HepG2 (cell line): ENCODE data around the gene C2orf76. TPM values are rescaled to one million over a fixed set of nuclear protein-coding genes. Genes with fewer than 3 reads are reported as not detected.
"Not testable (repeated sequence)": the region's sequence is repeated elsewhere in the genome, so short reads cannot be mapped to it uniquely, and the experiment has no call there.

Experiments
- ATAC-seq: fragments of 200-7000 bp; cut with Tn5 transposase; 3 replicates; pipeline ENCODE4 v1.9.1; 2020; ENCODE audit warnings: mild to moderate bottlenecking, moderate library complexity
- BruUV-seq: library from RNA; stranded (reverse); fragments of 400-500 nt; replicated peaks from 2 replicates; lab custom pipeline; 2021; lab: Mats Ljungman, UMichigan
- CTCF ChIA-PET: fragments of 300-600 bp; formaldehyde crosslinking; extraction: SDS; loops from one replicate; lab custom pipeline; 2021; ENCODE audit warnings: low total read pairs, inconsistent platforms, low intra/inter-chr PET ratio; lab: Yijun Ruan, JAX
- POLR2A ChIA-PET: fragments of 350-600 bp; sonication (Branson Sonifier 250); formaldehyde crosslinking; loops from one replicate; lab custom pipeline; 2020; ENCODE audit warnings: antibody characterized with exemption, inconsistent platforms; lab: Yijun Ruan, JAX
- DNase-seq: peaks from one replicate; pipeline ENCODE4 v3.0.0-alpha.2; 2015; ENCODE audit warnings: low spot score
- FAIRE-seq: peaks from 3 replicates; lab custom pipeline; 2011; peaks lifted over from hg19 to GRCh38; lab: Jason Lieb, UNC
- H2AFZ ChIP-seq: one replicate; pipeline ENCODE4 v1.6.1; 2011; ENCODE audit warnings: low read length, inconsistent platforms
- H3K27ac ChIP-seq: fragments of 300-600 bp; 3 replicates; pipeline ENCODE4 v1.8.0; 2011; ENCODE audit warnings: mixed run types, mild to moderate bottlenecking, mixed read lengths, low read length, inconsistent platforms; ENCODE audit not compliant: insufficient read depth; ENCODE audit errors: extremely low read length
- H3K27me3 ChIP-seq, 2 experiments: fragments of 200-600 bp in 1 of 2; 2 replicates in 1 of 2; 3 replicates in 1 of 2; pipeline versions ENCODE4 v1.6.0 to v1.8.0; 2011; ENCODE audit warnings: low read length in 2 of 2, mild to moderate bottlenecking in 2 of 2, moderate library complexity in 2 of 2, inconsistent platforms in 1 of 2; ENCODE audit not compliant: insufficient read depth in 2 of 2, control insufficient read depth in 1 of 2
- H3K36me3 ChIP-seq, 2 experiments: fragments of 200-600 bp in 1 of 2; replicated peaks in 1 of 2; 2 replicates in 1 of 2; 3 replicates in 1 of 2; pipeline versions ENCODE4 v1.5.1 to v1.8.0; 2011; ENCODE audit warnings: low read length in 2 of 2, inconsistent platforms in 1 of 2; ENCODE audit not compliant: insufficient read depth in 2 of 2, control insufficient read depth in 1 of 2
- H3K4me1 ChIP-seq: 2 replicates; pipeline ENCODE4 v1.5.1; 2012; ENCODE audit warnings: low read length, inconsistent platforms; ENCODE audit not compliant: insufficient read depth
- H3K4me2 ChIP-seq: 2 replicates; pipeline ENCODE4 v1.6.0; 2011; ENCODE audit warnings: low read depth, low read length, inconsistent platforms
- H3K4me3 ChIP-seq, 3 experiments: fragments of 200-600 bp in 1 of 3; sonication (generic), shearing (Covaris generic) in 1 of 3; replicated peaks in 1 of 3; 2 replicates each; pipeline ENCODE4 v1.5.1; 2011 to 2016; ENCODE audit warnings: low read length in 3 of 3, inconsistent platforms in 2 of 3, low read depth in 2 of 3, mild to moderate bottlenecking in 2 of 3, control low read depth in 1 of 3, mixed read lengths in 1 of 3; ENCODE audit not compliant: insufficient read depth in 1 of 3
- H3K79me2 ChIP-seq: one replicate; pipeline ENCODE4 v1.6.1; 2011; ENCODE audit warnings: low read length, inconsistent platforms; ENCODE audit not compliant: insufficient read depth
- H3K9ac ChIP-seq: 2 replicates; pipeline ENCODE4 v1.6.0; 2011; ENCODE audit warnings: mild to moderate bottlenecking, low read depth, low read length, inconsistent platforms; ENCODE audit not compliant: insufficient read depth
- H3K9me3 ChIP-seq: 2 replicates; pipeline ENCODE4 v1.5.1; 2012; ENCODE audit warnings: mild to moderate bottlenecking, low read length
- H4K20me1 ChIP-seq: 2 replicates; pipeline ENCODE4 v1.6.0; 2011; ENCODE audit warnings: inconsistent platforms, mild to moderate bottlenecking, low read length, moderate library complexity; ENCODE audit not compliant: insufficient read depth
- MAFF ChIP-seq: IDR thresholded peaks from 2 replicates; pipeline ENCODE4 v1.6.1; 2011; ENCODE audit warnings: low read depth, low read length, improper control_type of control experiment
- MAFK ChIP-seq, 2 experiments: IDR thresholded peaks in 1 of 2; conservative IDR thresholded peaks in 1 of 2; 2 replicates each; pipeline ENCODE4 v1.6.1; 2011; ENCODE audit warnings: improper control_type of control experiment in 2 of 2, low read length in 2 of 2
- STAT5B ChIP-seq: sonication (generic); formaldehyde crosslinking; IDR thresholded peaks from 2 replicates; pipeline ENCODE4 v1.4.0; 2020; ENCODE audit warnings: missing genetic modification reagents
- WGBS: methylation state at CpG from one replicate; pipeline ENCODE4 v1.1.6; 2017; ENCODE audit warnings: low lambda C conversion rate; 5-methylcytosine and 5-hydroxymethylcytosine counted together
- in situ Hi-C: cut with HindIII; loops from 2 replicates; pipeline ENCODE4 v1.10.0; 2017; ENCODE audit warnings: low pct_unique_long_range_greater_than_20kb; ENCODE audit not compliant: extremely low pct_ligation_motif_present
- intact Hi-C: fragments of 100-400 bp; cut with micrococcal nuclease; formaldehyde crosslinking; loops from one replicate; pipeline ENCODE4 v1.10.0; 2022; ENCODE audit not compliant: unreplicated experiment
- polyA plus RNA-seq, 8 experiments: library from polyadenylated mRNA; depleted of rRNA in 3 of 8; stranded (reverse) in 7 of 8; unstranded in 1 of 8; fragments of >200 nt; fragmentation: Illumina TruSeq in 4 of 8; extraction: Trizol in 4 of 8; gene quantifications; 2 replicates each; pipeline versions ENCODE4 v1.2.1 to v1.2.3, GENCODE V29; 2011 to 2016; ENCODE audit warnings: low read depth in 4 of 8, missing spikeins in 1 of 8, mixed read lengths in 1 of 8; ENCODE audit not compliant: insufficient read depth in 1 of 8
- total RNA-seq, 5 experiments: library from RNA; depleted of rRNA; stranded (reverse); fragments of >200 nt; fragmentation: Illumina TruSeq; extraction: Trizol; gene quantifications; 2 replicates each; pipeline ENCODE4 v1.2.3, GENCODE V29; 2016; ENCODE audit warnings: low read depth in 1 of 5

Gene C2orf76
- total and polyA plus RNA-seq, 2 of the 13 experiments (the other 11 are each of a cell fraction or from before 2014, with no cell fraction given) = 7.7 to 8.5 TPM

GRCh38 chr2:119405151-119405550 is 38.5 kb upstream of the C2orf76 start:
- no peaks in the 10 kb centered on the region for H3K27me3 ChIP-seq
- H4K20me1 ChIP-seq = no peaks in the 10 kb centered on the region
- in situ Hi-C loops = loop anchor here (5.0 kb wide), 2 partner anchors 72 to 257 kb away; no protein-coding TSS in a partner anchor

GRCh38 chr2:119403618-119404017 is 37.0 kb upstream of the C2orf76 start:
- ATAC-seq, H3K79me2 ChIP-seq, H3K27ac ChIP-seq, BruUV-seq, H3K4me2 ChIP-seq, H3K27me3 ChIP-seq, H3K4me3 ChIP-seq, DNase-seq, H2AFZ ChIP-seq, FAIRE-seq, intact Hi-C loops, H3K9me3 ChIP-seq, H4K20me1 ChIP-seq, in situ Hi-C loops, H3K9ac ChIP-seq, H3K36me3 ChIP-seq, CTCF ChIA-PET: not testable (repeated sequence)
- TF ChIP-seq MAFF (peak; percentile 76), MAFK (conservative IDR thresholded peaks at IDR 0.05 in 1 of 2, IDR thresholded peaks at IDR 0.05 in 1 of 2; ENCODE audit: low read length in 2 of 2) (peak; percentile 78 to 85)
- H3K4me1 ChIP-seq = peaks cover 26% of the 10 kb centered on the region
- POLR2A ChIA-PET = interaction anchor here (1.2 kb wide), 1 partner anchor 36 kb away, joined by 3 read pairs; no protein-coding TSS in a partner anchor
- 76% methylated on average over 12 of the region's 12 CpGs for WGBS

More at GRCh38 chr2:119405151-119405550, 38.5 kb upstream of the C2orf76 start:
- Histone ChIP-seq H3K4me3 (no peak overlapping the region), H3K79me2 (no peaks in the 10 kb centered on the region), H2AFZ (no peak overlapping the region), H3K9me3 (no peaks in the 10 kb centered on the region), H3K36me3 (no peaks in the 10 kb centered on the region), H3K4me1 (peaks cover 38% of the 10 kb centered on the region), H3K27ac (no peak overlapping the region), H3K9ac (no peak overlapping the region), H3K4me2 (no peak overlapping the region)
- FAIRE-seq (no peak), DNase-seq (no peak), ATAC-seq (no peak)
- no peak for TF ChIP-seq STAT5B (CRISPR knock-in tag)
- ChIA-PET CTCF (interaction anchor here (6.1 kb wide), 1 partner anchor 70 kb away, joined by 159 read pairs; no protein-coding TSS in a partner anchor), POLR2A (no interaction called here)
- 18% methylated on average over 2 of the region's 2 CpGs for WGBS
- no TSS peak for BruUV-seq
- intact Hi-C loops = no loop called here
